ENCODE results near the gene TUBA4B. TPM values are rescaled to one million over a fixed set of nuclear protein-coding genes. Genes with fewer than 3 reads are reported as not detected.
"Not testable (repeated sequence)": the region's sequence is repeated elsewhere in the genome, so short reads cannot be mapped to it uniquely, and the experiment has no call there.

Gene TUBA4B
- total RNA-seq, 1 donor from 2014 or later: not detected

- ATAC-seq (no peak), DNase-seq (ENCODE audit: low spot score) (no peak)
Observed at GRCh38 chr2:219272995-219273394, 20.0 kb downstream of the TUBA4B start.

- no peak for DNase-seq (ENCODE audit: low spot score)
- no peak for ATAC-seq
Observed at GRCh38 chr2:219273937-219274336, 20.9 kb downstream of the TUBA4B start.

- ATAC-seq (no peak), DNase-seq (ENCODE audit: low spot score) (no peak)
Observed at GRCh38 chr2:219274361-219274921, 21.4 kb downstream of the TUBA4B start.

GRCh38 chr2:219277703-219278654 lies 24.9 kb downstream of the TUBA4B start:
- ATAC-seq (peak; percentile 73), DNase-seq (ENCODE audit: low spot score) (peak; percentile 85)

- peak; percentile 40 for ATAC-seq
- DNase-seq (ENCODE audit: low spot score): no peak
Observed at GRCh38 chr2:219278655-219279150, 25.7 kb downstream of the TUBA4B start.

- ATAC-seq (peak; percentile 92), DNase-seq (ENCODE audit: low spot score) (peak; percentile 99)
Observed at GRCh38 chr2:219279151-219279915, 26.3 kb downstream of the TUBA4B start, which contains the start of gene DNAJB2. Gene DNAJB2 (plus strand): TSS chr2:219279366. CDS start chr2:219279834, 468 bp downstream.

GRCh38 chr2:219279916-219280516 lies 27.0 kb downstream of the TUBA4B start:
- DNase-seq (ENCODE audit: low spot score) (no peak), ATAC-seq (peak; percentile 17)

GRCh38 chr2:219280651-219281050 lies 27.6 kb downstream of the TUBA4B start:
- no peak for DNase-seq (ENCODE audit: low spot score)

GRCh38 chr2:219281588-219281987 lies 28.5 kb downstream of the TUBA4B start:
- DNase-seq (ENCODE audit: low spot score): no peak
- ATAC-seq: no peak

More at GRCh38 chr2:219280651-219281050, 27.6 kb downstream of the TUBA4B start:
- ATAC-seq: no peak

- no peak for ATAC-seq
Observed at GRCh38 chr2:219282375-219282774, 29.3 kb downstream of the TUBA4B start.

GRCh38 chr2:219282943-219283581 lies 30.0 kb downstream of the TUBA4B start:
- ATAC-seq (no peak), DNase-seq (ENCODE audit: low spot score) (no peak)

More at GRCh38 chr2:219282375-219282774, 29.3 kb downstream of the TUBA4B start:
- DNase-seq (ENCODE audit: low spot score): no peak

GRCh38 chr2:219284501-219285372 lies 31.7 kb downstream of the TUBA4B start:
- no peak for DNase-seq (ENCODE audit: low spot score)
- no peak for ATAC-seq

GRCh38 chr2:219285373-219285735 lies 32.3 kb downstream of the TUBA4B start:
- DNase-seq (ENCODE audit: low spot score): no peak
- no peak for ATAC-seq

- no peak for DNase-seq (ENCODE audit: low spot score)
- ATAC-seq: no peak
Observed at GRCh38 chr2:219285894-219286425, 32.9 kb downstream of the TUBA4B start.

- DNase-seq (ENCODE audit: low spot score): no peak
- peak; percentile 7 for ATAC-seq
Observed at GRCh38 chr2:219286436-219287115, 33.5 kb downstream of the TUBA4B start.

- DNase-seq (ENCODE audit: low spot score): not testable (repeated sequence)
Observed at GRCh38 chr2:219287116-219287440, 34.0 kb downstream of the TUBA4B start.

GRCh38 chr2:219287580-219288265 lies 34.7 kb downstream of the TUBA4B start:
- DNase-seq (ENCODE audit: low spot score): no peak
- ATAC-seq: no peak

More at GRCh38 chr2:219287116-219287440, 34.0 kb downstream of the TUBA4B start:
- not testable (repeated sequence) for ATAC-seq

- no peak for ATAC-seq
Observed at GRCh38 chr2:219289195-219289536, 36.1 kb downstream of the TUBA4B start.

More at GRCh38 chr2:219289195-219289536, 36.1 kb downstream of the TUBA4B start:
- no peak for DNase-seq (ENCODE audit: low spot score)
